ENCODE results near the gene CERS1.

- no peak for TF ChIP-seq CTCF (IDR thresholded peaks at IDR 0.05; ENCODE audit: low read depth, low read length)
- TF ChIP-seq EZH2phosphoT487 (IDR thresholded peaks at IDR 0.05; ENCODE audit: low read depth): no peak
Measured at GRCh38 chr19:18881491-18881890, 14.5 kb downstream of the CERS1 start.
